ENCODE results near the gene PKN1.
"Not testable (repeated sequence)": the region's sequence is repeated elsewhere in the genome, so short reads cannot be mapped to it uniquely, and the experiment has no call there.

The PKN1 gene

GRCh38 chr19:14432791-14433553 is at the start of gene PKN1:
Gene PKN1, plus strand, starts transcription at chr19:14433306. Its CDS starts 216 bp downstream, at chr19:14433522.
- DNase-seq: peak; percentile 81
- peak; percentile 22 for ATAC-seq

GRCh38 chr19:14383661-14384555 is 49.2 kb upstream of the PKN1 start:
- DNase-seq (peak; percentile 78), ATAC-seq (peak; percentile 48)

- DNase-seq (peak; percentile 59), ATAC-seq (no peak)
Measured at GRCh38 chr19:14385492-14385891, 47.6 kb upstream of the PKN1 start.

- DNase-seq: no peak
- ATAC-seq: no peak
Measured at GRCh38 chr19:14390548-14390947, 42.6 kb upstream of the PKN1 start.

GRCh38 chr19:14391156-14391821 is 41.8 kb upstream of the PKN1 start:
- ATAC-seq: no peak
- no peak for DNase-seq

- ATAC-seq: peak; percentile 10
Measured at GRCh38 chr19:14393329-14393728, 39.8 kb upstream of the PKN1 start.

GRCh38 chr19:14394167-14394566 is 38.9 kb upstream of the PKN1 start:
- DNase-seq: no peak
- no peak for ATAC-seq

More at GRCh38 chr19:14393329-14393728, 39.8 kb upstream of the PKN1 start:
- DNase-seq: no peak

- ATAC-seq (no peak), DNase-seq (no peak)
Measured at GRCh38 chr19:14395262-14395661, 37.8 kb upstream of the PKN1 start.

- DNase-seq: no peak
- no peak for ATAC-seq
Measured at GRCh38 chr19:14395710-14396336, 37.3 kb upstream of the PKN1 start.

GRCh38 chr19:14396730-14397129 is 36.4 kb upstream of the PKN1 start:
- ATAC-seq, DNase-seq: not testable (repeated sequence)

- not testable (repeated sequence) for DNase-seq, ATAC-seq
Measured at GRCh38 chr19:14397168-14397567, 35.9 kb upstream of the PKN1 start.

GRCh38 chr19:14400951-14401431 is 32.1 kb upstream of the PKN1 start:
- ATAC-seq (no peak), DNase-seq (no peak)

- ATAC-seq: no peak
- no peak for DNase-seq
Measured at GRCh38 chr19:14401468-14402195, 31.5 kb upstream of the PKN1 start.

- ATAC-seq: no peak
- no peak for DNase-seq
Measured at GRCh38 chr19:14402332-14403144, 30.6 kb upstream of the PKN1 start.

- not testable (repeated sequence) for DNase-seq, ATAC-seq
Measured at GRCh38 chr19:14403145-14403930, 29.8 kb upstream of the PKN1 start.

- ATAC-seq (no peak), DNase-seq (no peak)
Measured at GRCh38 chr19:14404312-14404711, 28.8 kb upstream of the PKN1 start.

- no peak for DNase-seq
- no peak for ATAC-seq
Measured at GRCh38 chr19:14405380-14405757, 27.7 kb upstream of the PKN1 start.

- DNase-seq (peak; percentile 95), ATAC-seq (peak; percentile 63)
Measured at GRCh38 chr19:14405758-14406644, 27.1 kb upstream of the PKN1 start.
